Right renal pelvis (tissue), 4 donors: Measurements from ENCODE around the gene ASPRV1. TPM values are rescaled to one million over a fixed set of nuclear protein-coding genes. Genes with fewer than 3 reads are reported as not detected.
"Not testable (repeated sequence)": the region's sequence is repeated elsewhere in the genome, so short reads cannot be mapped to it uniquely, and the experiment has no call there.

Experiments
- DNase-seq, 4 donors: peaks; one replicate each; pipeline ENCODE4 v3.0.0-alpha.2; 2013; ENCODE audit warnings: low read depth in 4 of 4, low spot score in 3 of 4, missing footprints in 1 of 4
- polyA plus RNA-seq, 4 donors: library from polyadenylated mRNA; unstranded; fragments of 120-200 nt; gene quantifications; one replicate each; pipeline ENCODE4 v1.2.1, GENCODE V29; 2013; ENCODE audit not compliant: insufficient read length in 4 of 4

ASPRV1 gene
- polyA plus RNA-seq, 4 donors = 3.8 to 5.1 (median 4.3) TPM

GRCh38 chr2:69965756-69966445, 4.5 kb upstream of the ASPRV1 start:
- no peak for DNase-seq

- no peak for DNase-seq
Observed at GRCh38 chr2:69964353-69964841, 3.0 kb upstream of the ASPRV1 start.

DNA sequence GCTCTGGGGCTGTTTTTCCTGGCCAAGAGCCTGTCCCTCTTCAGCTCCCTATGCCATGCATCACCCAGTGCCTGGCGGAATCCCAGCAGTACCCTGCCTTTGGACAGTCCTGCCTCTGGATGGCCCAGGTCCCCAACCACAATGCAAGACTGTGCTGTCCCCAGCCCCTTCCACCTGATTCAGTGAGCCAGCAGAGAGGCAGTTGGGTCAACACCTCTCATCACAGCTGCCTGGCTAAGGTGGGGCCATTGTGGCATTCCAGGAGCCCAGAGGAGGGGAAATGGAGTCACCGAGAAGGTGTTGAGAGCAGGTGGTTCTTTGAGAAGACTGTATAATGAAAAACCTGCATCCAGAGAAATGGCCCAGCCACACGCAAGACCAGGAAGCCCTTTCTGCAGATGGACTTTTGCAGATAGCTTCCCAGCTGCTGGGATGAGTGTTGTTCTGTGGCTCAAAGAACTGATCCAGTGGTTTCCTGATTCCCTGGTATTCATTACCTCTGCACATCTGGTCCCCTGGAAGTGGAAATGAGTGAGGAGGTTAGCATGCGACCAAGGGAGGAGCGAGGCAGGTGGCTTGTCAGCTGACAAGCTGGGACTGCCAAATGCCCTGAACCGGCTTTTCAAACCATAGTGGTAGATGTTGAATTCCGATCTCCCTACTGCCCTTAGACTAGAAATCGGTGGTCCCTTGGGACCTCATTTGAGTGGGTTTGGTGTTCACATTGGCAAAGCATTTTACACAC, 1.7 kb upstream of the ASPRV1 start:
- no peak for DNase-seq

DNA sequence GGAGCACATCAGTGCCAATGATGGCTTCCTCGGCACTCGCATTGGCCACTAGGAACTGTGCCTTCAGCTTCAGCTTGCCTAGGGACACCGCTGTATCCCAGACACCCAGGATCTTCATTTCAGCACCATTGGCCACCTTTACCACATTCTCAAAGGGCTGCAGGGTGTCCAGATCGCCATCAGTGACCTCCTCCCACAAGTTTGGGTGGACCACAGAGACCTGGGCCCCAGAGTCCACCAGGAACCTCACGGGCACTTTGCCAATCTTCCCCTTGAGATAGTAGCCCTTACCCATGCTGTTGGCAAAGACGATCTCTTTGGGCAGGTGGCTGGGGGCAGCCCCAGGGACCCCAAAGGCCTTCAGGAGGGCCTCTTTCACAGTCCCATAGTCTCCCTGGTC, 610 bp downstream of the ASPRV1 start:
- no peak for DNase-seq

DNA sequence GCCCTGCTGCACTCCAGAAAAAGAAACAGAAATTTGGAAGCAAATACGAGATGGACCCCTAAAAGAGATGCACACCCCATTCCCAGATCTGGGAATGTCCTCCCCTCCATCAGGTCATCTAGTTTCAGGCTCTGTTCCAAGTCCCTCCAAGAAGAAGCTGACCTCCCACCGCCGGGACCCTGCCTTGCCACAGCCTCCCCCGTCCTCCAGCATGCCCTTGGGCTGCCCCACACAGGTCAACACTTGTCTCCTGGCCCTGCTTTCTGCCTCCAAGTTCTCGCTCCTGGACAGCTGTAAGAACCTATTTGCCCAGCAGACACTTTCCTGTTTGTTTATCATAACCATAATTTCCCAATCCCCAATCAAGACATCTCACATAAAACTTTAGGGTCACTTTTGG, 2.0 kb downstream of the ASPRV1 start:
- DNase-seq = no peak

DNA sequence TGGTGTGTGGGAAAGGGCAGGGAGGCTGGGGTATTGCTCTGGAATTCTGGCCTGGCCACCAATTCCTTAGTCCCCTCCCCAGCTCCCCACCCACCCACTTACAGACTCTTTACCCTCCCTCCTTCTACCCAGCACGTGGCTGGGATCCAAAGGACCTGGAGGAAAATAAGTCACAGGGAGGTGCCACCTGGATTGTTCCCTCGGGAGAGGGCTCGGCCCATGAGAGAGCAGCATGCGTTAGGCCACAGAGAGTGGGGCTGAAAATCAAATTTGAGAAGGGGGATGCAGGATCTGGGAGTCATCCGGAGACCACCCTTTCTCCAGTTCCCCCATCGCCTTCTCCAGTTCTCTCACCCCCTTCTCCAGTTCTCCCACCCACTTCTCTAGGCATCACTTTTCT, 3.0 kb downstream of the ASPRV1 start:
- no peak for DNase-seq

GRCh38 chr2:69957965-69958364, 3.5 kb downstream of the ASPRV1 start:
- no peak for DNase-seq

- DNase-seq = no peak
Observed at GRCh38 chr2:69956475-69956979, 4.9 kb downstream of the ASPRV1 start.

GRCh38 chr2:69955029-69955428, 6.4 kb downstream of the ASPRV1 start:
- DNase-seq = no peak

GRCh38 chr2:69954084-69954483, 7.3 kb downstream of the ASPRV1 start:
- no peak for DNase-seq

GRCh38 chr2:69952336-69953115, 8.9 kb downstream of the ASPRV1 start:
- no peak for DNase-seq

- DNase-seq = not testable (repeated sequence)
Observed at GRCh38 chr2:69950671-69951070, 10.8 kb downstream of the ASPRV1 start.

- no peak for DNase-seq
Observed at GRCh38 chr2:69950241-69950640, 11.2 kb downstream of the ASPRV1 start.

GRCh38 chr2:69948963-69949645, 12.3 kb downstream of the ASPRV1 start:
- no peak for DNase-seq

DNA sequence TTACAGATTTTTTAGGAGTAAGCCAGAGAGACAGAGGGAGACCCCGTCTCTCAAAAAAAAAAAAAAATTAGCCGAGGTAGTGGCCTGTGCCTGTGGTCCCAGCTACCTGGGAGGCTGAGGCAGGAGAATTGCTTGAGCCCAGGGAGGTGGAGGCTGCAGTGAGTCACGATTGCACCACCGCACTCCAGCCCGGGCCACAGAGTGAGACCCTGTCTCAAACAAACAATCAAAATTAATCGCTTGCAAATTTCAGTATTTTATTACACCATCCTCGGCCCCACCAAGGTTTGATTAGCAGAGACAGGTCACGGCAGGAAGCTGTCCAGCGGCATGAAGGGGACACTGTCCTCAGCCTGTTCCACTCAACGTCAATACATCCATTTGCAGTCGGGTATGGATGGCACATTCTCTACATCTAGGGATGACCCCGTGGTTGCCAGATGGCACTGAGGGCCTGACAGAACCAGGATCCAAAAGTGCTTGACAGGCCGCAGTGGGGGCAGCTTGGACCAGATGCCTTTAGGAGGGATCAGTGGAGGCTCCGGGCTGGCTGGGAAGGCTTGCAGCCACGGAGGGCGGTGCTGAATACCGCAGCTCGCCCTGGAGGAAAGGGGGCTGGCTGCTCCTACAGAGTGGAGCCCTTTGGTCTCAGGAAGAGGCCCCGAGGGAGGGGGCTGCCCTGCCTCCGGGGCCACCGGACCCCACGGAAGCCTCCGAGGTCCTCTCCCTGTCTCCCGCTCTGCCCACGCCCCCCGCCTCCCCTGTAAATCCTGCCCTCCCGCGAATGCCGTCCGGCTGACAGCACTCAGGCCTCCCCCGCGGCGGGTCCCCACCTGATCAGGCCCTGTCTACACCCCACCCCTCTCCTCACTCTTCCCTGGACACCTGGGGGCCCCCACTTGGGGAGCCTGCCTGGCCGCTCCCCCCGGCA, 13.1 kb downstream of the ASPRV1 start:
- no peak for DNase-seq

GRCh38 chr2:69947325-69947931, 14.0 kb downstream of the ASPRV1 start:
- DNase-seq = no peak

DNA sequence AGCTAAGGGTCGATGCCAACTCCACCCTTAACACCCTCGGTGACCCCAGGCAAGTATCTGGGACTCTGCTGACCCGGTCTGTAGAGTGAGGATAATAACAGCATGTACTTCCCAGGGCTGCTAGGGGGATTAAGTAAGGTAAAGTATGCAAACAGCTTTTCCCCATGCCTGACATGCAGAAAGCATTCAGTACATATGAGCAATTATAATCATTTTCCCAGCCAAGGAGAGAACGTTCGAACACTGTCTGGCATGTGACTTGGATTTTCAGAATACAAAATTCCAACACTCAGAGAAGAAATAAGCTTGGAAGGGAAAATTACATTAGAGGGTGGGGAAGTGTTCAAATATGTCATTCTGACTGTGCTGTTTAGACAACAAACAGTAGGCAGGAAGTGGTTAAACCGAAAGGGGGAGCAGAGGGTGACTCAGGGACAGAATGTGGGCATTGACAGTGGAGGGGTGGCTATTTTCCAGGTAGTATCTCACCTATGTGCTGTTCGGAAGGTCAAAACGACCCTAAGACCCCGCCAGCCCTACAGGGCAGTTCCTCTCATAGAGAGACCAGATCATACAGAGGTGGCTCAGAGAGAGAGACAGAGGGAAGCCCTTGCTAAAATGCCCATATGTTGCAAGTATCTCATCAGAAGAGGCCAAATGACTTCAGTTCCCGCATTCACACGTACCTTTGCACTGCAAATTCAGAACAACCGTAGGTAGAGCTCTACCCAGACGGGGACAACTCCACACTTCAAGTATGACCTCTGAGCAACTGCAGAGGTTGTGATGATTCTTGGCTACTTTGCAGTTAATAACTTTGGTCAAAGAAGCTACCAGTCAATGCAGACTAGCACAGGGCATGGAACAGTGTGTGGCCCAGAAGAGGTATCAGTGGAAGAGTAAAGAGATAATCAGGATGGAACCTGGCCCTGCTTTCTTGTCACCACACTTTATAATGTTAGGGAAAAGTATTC, 14.8 kb downstream of the ASPRV1 start:
- DNase-seq = no peak

DNA sequence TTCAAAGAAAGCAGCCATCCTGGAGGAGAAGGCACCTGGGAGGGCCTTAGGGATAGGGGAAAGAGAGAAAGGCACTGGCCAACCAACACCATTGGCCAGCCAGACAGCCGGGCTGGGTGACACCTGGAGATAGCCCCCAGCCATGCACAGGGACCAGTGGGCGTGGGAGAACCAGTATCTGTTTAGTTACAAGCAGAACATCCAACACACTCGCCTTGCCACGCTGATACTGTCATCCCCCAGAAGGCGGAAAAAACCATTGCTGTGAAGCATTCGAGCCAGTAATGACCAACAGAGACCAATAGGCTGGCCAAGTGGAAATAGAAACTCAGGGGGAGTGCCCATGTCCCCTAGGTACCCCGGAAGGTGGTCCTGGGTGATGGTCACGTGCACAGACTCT, 15.5 kb downstream of the ASPRV1 start:
- DNase-seq = no peak
